ENCODE measurements around the gene BCL2A1.
"Not testable (repeated sequence)": the region's sequence is repeated elsewhere in the genome, so short reads cannot be mapped to it uniquely, and the experiment has no call there.

BCL2A1 gene

DNA sequence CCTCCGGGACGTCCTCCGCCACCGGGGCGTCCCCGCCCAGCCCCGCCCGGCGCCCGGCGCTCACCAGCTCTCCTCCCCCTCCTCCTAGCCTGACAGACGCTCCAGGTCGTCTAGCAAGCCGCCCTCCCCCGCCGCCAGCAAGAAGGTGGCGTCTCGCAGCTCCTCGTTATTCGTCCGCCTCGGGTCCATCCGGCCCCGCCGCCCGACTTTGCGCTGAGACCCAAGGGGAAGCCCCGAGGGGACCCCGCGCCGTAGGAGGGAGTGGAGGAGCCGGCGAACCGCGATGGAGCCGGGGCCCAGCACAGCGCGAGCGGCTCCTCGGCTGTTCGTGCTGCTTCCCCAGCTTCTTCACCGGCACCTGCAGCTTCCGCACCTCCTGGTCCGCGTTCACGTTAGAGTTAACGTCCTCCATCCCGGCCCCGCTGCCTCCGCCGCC lies 47.9 kb downstream of the BCL2A1 start:
- DNase-seq (ENCODE audit: low spot score): peak; percentile 10

DNA sequence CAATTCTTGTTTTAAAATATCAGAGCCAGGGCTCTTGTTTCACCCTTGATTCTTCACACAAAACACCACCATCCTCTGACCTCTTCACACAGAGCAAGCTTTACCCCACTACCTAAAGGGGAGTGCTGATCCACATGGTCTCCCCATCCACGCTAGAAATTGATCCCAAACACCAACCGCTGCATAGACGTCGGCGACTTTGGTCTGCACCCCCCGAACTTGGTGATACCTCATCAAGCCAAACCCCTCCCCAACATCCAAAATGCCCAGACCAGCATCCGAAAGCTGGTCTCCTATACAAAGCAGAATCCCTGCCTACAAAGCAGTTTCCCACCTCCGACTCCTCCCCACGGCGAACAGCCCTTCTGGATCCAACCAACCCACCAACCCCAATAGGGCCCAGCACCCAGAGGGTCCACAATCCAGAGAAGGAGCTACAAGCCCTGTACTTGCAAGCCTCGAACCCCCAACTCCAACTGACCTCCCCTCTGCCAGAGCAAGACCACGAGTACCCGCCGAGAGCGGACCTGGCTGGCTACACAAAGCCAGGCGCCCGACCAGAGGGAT lies 48.4 kb downstream of the BCL2A1 start:
- no peak for DNase-seq (ENCODE audit: low spot score)

DNA sequence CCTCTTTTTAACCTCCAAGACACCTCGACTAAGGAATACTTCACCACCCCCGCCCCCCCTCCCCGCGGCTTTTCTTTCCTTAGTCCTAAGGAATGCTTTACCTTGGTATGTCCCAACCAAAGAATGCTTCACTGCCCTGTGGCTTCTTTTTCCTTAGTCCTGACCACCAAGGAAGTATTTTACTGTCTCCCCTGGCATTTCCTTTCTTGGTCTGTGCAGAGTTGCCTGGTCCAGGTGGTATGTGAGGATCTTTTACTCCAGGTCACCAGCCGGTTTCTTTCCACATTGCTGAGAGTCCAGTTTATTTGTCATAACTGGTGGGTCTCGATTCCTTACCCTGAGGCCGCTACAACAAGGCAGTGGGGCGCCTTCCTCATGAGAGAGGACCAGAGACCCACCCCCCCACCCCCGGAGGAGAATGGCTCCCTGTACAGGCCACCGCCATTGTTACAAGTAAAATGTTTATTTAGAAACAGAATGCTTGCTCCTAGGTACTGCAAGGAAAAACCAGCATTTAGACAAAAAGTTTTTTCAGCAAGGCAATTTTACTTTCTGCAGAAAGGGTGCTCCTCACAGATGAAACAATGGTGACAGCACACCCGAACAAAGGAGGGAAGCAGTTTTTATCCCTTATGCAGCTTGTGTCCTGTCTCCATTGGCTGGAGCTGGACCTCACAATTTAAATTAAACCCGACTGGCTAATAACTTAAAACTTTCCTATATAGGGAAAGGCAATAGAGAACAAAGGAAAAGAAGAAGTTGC lies 51.1 kb downstream of the BCL2A1 start:
- no peak for DNase-seq (ENCODE audit: low spot score)

DNA sequence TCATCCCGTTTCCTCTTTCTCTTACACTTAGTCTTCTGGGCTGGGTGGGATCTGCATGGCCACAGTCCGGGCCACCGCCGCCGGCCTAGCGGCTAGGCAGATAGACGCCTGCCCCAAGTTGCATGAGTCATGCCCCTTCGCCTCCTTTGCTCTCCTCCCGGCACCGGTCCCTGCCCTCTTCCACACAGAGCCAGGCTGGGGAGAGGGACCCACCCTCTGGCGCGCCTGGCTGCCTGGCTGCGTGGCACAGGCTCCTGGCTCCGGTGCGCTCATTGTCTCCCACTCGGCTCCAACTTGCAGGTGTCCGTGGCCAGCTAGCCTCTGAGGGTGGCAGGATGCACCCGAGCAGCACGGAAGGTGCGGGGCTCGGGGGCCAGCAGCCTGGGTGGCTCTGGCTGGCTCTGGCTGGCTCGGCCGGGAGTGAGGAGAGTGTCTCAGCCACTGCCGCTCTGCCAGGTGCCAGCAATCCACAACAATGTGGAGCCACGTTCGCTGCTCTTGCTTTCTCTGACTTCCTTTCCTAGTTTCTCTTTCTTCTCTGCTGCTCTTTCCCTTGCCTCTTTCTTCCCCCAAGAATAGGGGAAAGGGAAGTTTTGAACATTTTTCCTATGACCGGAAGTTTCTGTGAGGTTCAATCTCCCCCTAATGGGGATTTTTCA lies 51.8 kb downstream of the BCL2A1 start:
- no peak for DNase-seq (ENCODE audit: low spot score)

DNA sequence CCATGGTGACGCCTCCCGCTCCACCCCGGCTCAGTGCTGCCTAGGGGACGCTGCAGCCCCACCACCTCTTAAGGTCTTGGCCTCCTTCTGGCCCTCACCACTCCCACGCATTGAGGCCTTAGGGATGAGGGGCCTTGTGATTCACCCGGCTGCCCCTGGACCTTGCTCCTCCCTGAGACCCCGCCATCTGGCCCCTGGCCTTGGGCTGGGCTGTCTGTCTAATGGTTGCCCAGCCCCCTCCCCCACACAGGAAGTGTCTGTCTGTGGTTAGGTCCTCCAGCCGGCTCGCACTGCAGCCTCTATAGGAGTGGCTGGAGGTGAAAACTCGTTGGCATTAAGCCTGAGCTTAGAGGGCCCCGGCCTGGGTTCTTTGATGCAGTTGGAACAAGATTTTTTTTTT lies 52.7 kb downstream of the BCL2A1 start:
- no peak for DNase-seq (ENCODE audit: low spot score)

DNA sequence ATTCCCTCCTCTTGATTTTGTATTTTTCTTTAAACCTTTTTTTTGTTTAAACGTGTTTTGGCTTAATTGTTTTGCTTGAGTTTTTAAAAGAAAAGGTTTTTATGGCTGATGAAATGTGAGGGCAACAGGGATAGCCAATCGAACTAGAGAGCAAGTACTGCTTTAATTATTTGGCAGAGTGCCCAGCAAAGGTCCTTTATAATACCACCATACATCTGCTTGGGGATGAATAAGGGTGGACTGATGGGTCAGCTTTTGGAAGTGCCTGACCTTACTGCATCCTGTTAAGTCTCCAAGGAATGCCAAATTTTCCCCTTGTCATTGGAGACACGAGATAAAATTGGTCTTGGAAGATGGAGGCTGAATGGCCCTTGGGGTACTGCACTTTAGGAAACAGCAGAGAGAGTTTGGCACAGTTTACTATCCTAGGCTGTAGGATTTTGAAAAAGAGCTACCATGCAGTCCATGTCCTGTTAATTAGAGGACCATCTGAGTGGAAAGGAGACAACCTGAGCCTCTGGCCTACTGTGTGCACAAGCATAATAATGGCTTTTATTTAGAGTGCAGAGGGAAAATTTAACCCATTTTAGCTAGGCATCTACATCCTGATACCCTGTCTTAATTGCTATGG lies 54.4 kb downstream of the BCL2A1 start:
- DNase-seq (ENCODE audit: low spot score): no peak

GRCh38 chr15:79915776-79916501 lies 55.1 kb downstream of the BCL2A1 start:
- not testable (repeated sequence) for DNase-seq (ENCODE audit: low spot score)

GRCh38 chr15:79914728-79915127 lies 56.3 kb downstream of the BCL2A1 start:
- no peak for DNase-seq (ENCODE audit: low spot score)

All from hematopoietic multipotent progenitor cell treated with erythropoietin and hydrocortisone succinate and interleukin-3 and kit ligand, for 17 days (in vitro differentiated cells).